Measurements from ENCODE around the gene BTBD18.

BTBD18 gene

DNA sequence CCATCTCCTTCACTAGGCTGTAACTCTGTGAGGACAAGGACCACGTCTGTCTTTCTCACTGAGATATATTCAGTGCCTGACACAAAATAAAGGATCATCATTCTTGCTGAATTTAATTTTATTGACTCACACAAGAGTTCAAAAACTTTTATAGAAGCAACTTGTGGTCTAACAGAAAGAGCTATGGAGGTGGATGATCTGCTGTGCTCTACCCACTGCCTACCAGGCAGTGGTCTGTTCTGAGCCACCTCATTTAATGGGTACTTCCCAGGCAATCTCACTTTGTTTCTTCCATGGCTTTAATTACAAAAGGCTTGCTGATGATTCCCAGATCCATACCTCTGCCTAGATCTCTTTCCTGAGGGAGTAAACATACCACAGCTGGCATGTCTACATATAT is 4.7 kb downstream of the BTBD18 start:
- Histone ChIP-seq H3K9ac (ENCODE audit: low read length) (no peak overlapping the region), H2AFZ (ENCODE audit: low read depth, low read length, severe bottlenecking) (no peak overlapping the region), H4K20me1 (ENCODE audit: low read depth, low read length) (no peaks in the 10 kb centered on the region), H3K9me3 (ENCODE audit: insufficient read depth, low read length) (no peaks in the 10 kb centered on the region), H3F3A (ENCODE audit: insufficient read depth) (peaks cover 16% of the 10 kb centered on the region), H3K4me2 (ENCODE audit: low read depth, low read length, poor library complexity, severe bottlenecking) (no peak overlapping the region), H3K9me2 (replicated peaks; ENCODE audit: insufficient read depth, low read length) (no peaks in the 10 kb centered on the region), H3K4me3 (ENCODE audit: insufficient read depth, low read length, poor library complexity, severe bottlenecking) (no peak overlapping the region), H3K27ac (ENCODE audit: low read depth, low read length) (no peak overlapping the region), H3K79me2 (ENCODE audit: insufficient read depth, low read length) (peaks cover 10% of the 10 kb centered on the region), H3K27me3 (ENCODE audit: low read length) (no peaks in the 10 kb centered on the region), H3K36me3 (ENCODE audit: low read length) (0 out of 2 replicates have a peak, but pooled peaks cover 6% of the 10 kb centered on the region)
- TF ChIP-seq, protein P1, sequence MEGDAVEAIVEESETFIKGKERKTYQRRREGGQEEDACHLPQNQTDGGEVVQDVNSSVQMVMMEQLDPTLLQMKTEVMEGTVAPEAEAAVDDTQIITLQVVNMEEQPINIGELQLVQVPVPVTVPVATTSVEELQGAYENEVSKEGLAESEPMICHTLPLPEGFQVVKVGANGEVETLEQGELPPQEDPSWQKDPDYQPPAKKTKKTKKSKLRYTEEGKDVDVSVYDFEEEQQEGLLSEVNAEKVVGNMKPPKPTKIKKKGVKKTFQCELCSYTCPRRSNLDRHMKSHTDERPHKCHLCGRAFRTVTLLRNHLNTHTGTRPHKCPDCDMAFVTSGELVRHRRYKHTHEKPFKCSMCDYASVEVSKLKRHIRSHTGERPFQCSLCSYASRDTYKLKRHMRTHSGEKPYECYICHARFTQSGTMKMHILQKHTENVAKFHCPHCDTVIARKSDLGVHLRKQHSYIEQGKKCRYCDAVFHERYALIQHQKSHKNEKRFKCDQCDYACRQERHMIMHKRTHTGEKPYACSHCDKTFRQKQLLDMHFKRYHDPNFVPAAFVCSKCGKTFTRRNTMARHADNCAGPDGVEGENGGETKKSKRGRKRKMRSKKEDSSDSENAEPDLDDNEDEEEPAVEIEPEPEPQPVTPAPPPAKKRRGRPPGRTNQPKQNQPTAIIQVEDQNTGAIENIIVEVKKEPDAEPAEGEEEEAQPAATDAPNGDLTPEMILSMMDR (IDR thresholded peaks at IDR 0.05; ENCODE audit: insufficient read depth, low read length, poor library complexity, severe bottlenecking) = no peak
- TF ChIP-seq EZH2phosphoT487 (conservative IDR thresholded peaks at IDR 0.05; ENCODE audit: low read length) = no peak

- TF ChIP-seq, protein P1 (IDR thresholded peaks at IDR 0.05; ENCODE audit: insufficient read depth, low read length, poor library complexity, severe bottlenecking) = no peak
- no peak overlapping the region for H3K9ac ChIP-seq (ENCODE audit: low read length)
- no peaks in the 10 kb centered on the region for H3K9me2 ChIP-seq (replicated peaks; ENCODE audit: insufficient read depth, low read length)
- no peaks in the 10 kb centered on the region for H4K20me1 ChIP-seq (ENCODE audit: low read depth, low read length)
- 0 out of 2 replicates have a peak, but pooled peaks cover 6% of the 10 kb centered on the region for H3K36me3 ChIP-seq (ENCODE audit: low read length)
- H2AFZ ChIP-seq (ENCODE audit: low read depth, low read length, severe bottlenecking) = no peak overlapping the region
- peaks cover 20% of the 10 kb centered on the region for H3F3A ChIP-seq (ENCODE audit: insufficient read depth)
- H3K27me3 ChIP-seq (ENCODE audit: low read length) = no peaks in the 10 kb centered on the region
- H3K9me3 ChIP-seq (ENCODE audit: insufficient read depth, low read length) = no peaks in the 10 kb centered on the region
- H3K27ac ChIP-seq (ENCODE audit: low read depth, low read length) = no peak overlapping the region
- peaks cover 15% of the 10 kb centered on the region for H3K79me2 ChIP-seq (ENCODE audit: insufficient read depth, low read length)
- H3K4me3 ChIP-seq (ENCODE audit: insufficient read depth, low read length, poor library complexity, severe bottlenecking) = no peak overlapping the region
- H3K4me2 ChIP-seq (ENCODE audit: low read depth, low read length, poor library complexity, severe bottlenecking) = no peak overlapping the region
These were observed 6.4 kb downstream of the BTBD18 start for GRCh38 chr11:57745206-57745605.

DNA sequence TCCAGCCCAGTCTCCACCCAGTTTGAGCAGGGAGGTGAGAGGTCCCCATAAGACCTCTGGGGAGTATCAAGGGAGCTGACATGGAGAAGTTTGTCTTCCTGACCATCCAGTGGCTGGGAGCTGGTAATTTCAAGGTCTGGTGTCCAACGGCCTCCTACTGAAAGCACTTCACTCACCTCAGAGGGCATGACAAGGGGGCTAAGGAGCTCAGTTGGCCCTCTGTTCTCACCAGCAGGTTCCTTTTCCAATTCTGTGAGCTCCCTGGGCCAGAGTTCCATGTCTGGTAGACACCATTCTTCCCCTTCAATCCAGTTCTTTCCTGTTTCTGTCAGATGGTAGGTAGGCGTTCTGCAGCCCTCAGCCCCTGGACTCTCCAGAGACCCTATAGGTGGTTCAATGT is 7.3 kb downstream of the BTBD18 start:
- H2AFZ ChIP-seq (ENCODE audit: low read depth, low read length, severe bottlenecking) = no peak overlapping the region
- 0 out of 2 replicates have a peak, but pooled peaks cover 6% of the 10 kb centered on the region for H3K36me3 ChIP-seq (ENCODE audit: low read length)
- H3K27ac ChIP-seq (ENCODE audit: low read depth, low read length) = no peak overlapping the region
- no peak overlapping the region for H3K9ac ChIP-seq (ENCODE audit: low read length)
- TF ChIP-seq, protein P1 (IDR thresholded peaks at IDR 0.05; ENCODE audit: insufficient read depth, low read length, poor library complexity, severe bottlenecking) = no peak
- TF ChIP-seq EZH2phosphoT487 (conservative IDR thresholded peaks at IDR 0.05; ENCODE audit: low read length) = no peak
- H3F3A ChIP-seq (ENCODE audit: insufficient read depth) = peaks cover 21% of the 10 kb centered on the region
- H4K20me1 ChIP-seq (ENCODE audit: low read depth, low read length) = no peaks in the 10 kb centered on the region
- H3K79me2 ChIP-seq (ENCODE audit: insufficient read depth, low read length) = peaks cover 15% of the 10 kb centered on the region
- H3K4me3 ChIP-seq (ENCODE audit: insufficient read depth, low read length, poor library complexity, severe bottlenecking) = no peak overlapping the region
- no peak overlapping the region for H3K4me2 ChIP-seq (ENCODE audit: low read depth, low read length, poor library complexity, severe bottlenecking)
- no peaks in the 10 kb centered on the region for H3K27me3 ChIP-seq (ENCODE audit: low read length)
- no peaks in the 10 kb centered on the region for H3K9me2 ChIP-seq (replicated peaks; ENCODE audit: insufficient read depth, low read length)
- H3K9me3 ChIP-seq (ENCODE audit: insufficient read depth, low read length) = no peaks in the 10 kb centered on the region

Measured in SU-DHL-6 (cell line).